ENCODE data around the gene CLIC6.

CLIC6 gene

GRCh38 chr21:34690041-34690792 is 21.4 kb downstream of the CLIC6 start:
- TF ChIP-seq CTCF (IDR thresholded peaks at IDR 0.05) = no peak

GRCh38 chr21:34690793-34691175 is 22.0 kb downstream of the CLIC6 start:
- no peak for TF ChIP-seq CTCF (IDR thresholded peaks at IDR 0.05)

- TF ChIP-seq CTCF (IDR thresholded peaks at IDR 0.05) = no peak
Observed at GRCh38 chr21:34691390-34692032, 22.7 kb downstream of the CLIC6 start.

- no peak for TF ChIP-seq CTCF (IDR thresholded peaks at IDR 0.05)
Observed at GRCh38 chr21:34692458-34693020, 23.7 kb downstream of the CLIC6 start.

- peak; percentile 70 for TF ChIP-seq CTCF (IDR thresholded peaks at IDR 0.05)
Observed at GRCh38 chr21:34693192-34693810, 24.5 kb downstream of the CLIC6 start.

- TF ChIP-seq CTCF (IDR thresholded peaks at IDR 0.05) = no peak
Observed at GRCh38 chr21:34695434-34695833, 26.6 kb downstream of the CLIC6 start.

- TF ChIP-seq CTCF (IDR thresholded peaks at IDR 0.05) = no peak
Observed at GRCh38 chr21:34696121-34696520, 27.3 kb downstream of the CLIC6 start.
